Activated naive CD4-positive, alpha-beta T cell treated with anti-CD3 and anti-CD28 coated beads, Interleukin-2, amount 10 ng/mL, durations not matched to agents 7 days and 5 days (primary cell): ENCODE results near the gene SLC24A3.
"Not testable (repeated sequence)": the region's sequence is repeated elsewhere in the genome, so short reads cannot be mapped to it uniquely, and the experiment has no call there.

Source experiments
- CTCF ChIA-PET: fragments of 350-600 bp; sonication (Branson Sonifier 250); formaldehyde crosslinking; loops from one replicate; lab custom pipeline; 2021; ENCODE audit warnings: antibody characterized with exemption; lab: Charles Lee
- DNase-seq: peaks from one replicate; pipeline ENCODE4 v3.0.0-alpha.2; 2020
- H3K27ac Mint-ChIP-seq: one replicate; pipeline ENCODE4 v1.8.0; 2021; ENCODE audit warnings: mild to moderate bottlenecking, moderate library complexity, mixed read lengths
- H3K27me3 Mint-ChIP-seq: one replicate; pipeline ENCODE4 v1.8.0; 2021; ENCODE audit warnings: mild to moderate bottlenecking, mixed read lengths
- H3K36me3 Mint-ChIP-seq: one replicate; pipeline ENCODE4 v1.8.0; 2021; ENCODE audit warnings: mixed read lengths
- H3K4me1 Mint-ChIP-seq: one replicate; pipeline ENCODE4 v1.8.0; 2021; ENCODE audit warnings: mixed read lengths
- H3K4me3 Mint-ChIP-seq: one replicate; pipeline ENCODE4 v1.8.0; 2021; ENCODE audit warnings: mild to moderate bottlenecking, moderate library complexity, mixed read lengths
- H3K9me3 Mint-ChIP-seq: one replicate; pipeline ENCODE4 v1.8.0; 2021; ENCODE audit warnings: mixed read lengths

SLC24A3 gene

DNA sequence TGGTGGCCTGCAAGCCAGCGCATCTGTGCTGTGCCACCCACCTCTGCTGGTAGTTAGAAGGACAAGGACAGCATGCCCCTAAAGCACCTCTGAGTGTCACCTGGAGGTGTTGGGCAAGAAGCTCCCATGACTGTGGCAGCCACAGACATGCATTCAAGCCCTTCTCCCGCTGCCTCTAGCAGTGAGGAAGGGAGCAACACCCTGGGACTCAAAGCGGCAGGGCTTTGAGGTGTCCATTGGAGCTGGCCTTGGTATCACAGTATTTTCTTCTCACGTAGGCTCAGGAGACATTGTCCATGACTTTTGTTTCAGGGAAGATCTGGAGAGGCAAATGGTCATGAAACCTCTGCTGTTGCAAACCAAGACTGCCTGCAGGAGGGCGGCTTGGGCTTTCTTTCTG lies 404.8 kb downstream of the SLC24A3 start:
- Mint-ChIP-seq H3K4me3 (no peak overlapping the region), H3K4me1 (no peaks in the 10 kb centered on the region), H3K27me3 (peaks cover 3% of the 10 kb centered on the region), H3K9me3 (no peaks in the 10 kb centered on the region), H3K27ac (no peak overlapping the region), H3K36me3 (no peaks in the 10 kb centered on the region)
- DNase-seq: no peak
- CTCF ChIA-PET: no interaction called here

DNA sequence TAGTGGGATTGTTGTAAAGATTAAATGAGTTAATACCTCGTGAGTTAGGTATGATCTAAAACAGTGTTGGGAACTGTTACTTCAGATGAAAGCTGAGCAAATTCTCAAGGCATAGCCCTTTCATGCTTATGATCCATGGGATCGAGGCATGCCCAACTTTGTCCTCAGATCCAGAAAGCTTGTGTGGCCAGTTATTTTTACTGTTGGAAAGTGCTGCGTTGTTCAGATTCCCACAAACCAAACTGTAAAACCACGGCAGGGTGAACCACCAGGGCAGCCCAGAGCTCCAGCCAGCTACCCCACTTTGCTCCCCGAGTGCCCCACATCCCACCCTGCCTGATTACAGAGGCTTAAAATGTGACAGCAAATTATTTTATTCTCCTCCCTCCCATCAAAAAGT lies 406.3 kb downstream of the SLC24A3 start:
- Mint-ChIP-seq H3K27me3 (peaks cover 3% of the 10 kb centered on the region), H3K27ac (no peak overlapping the region)
- CTCF ChIA-PET: no interaction called here

DNA sequence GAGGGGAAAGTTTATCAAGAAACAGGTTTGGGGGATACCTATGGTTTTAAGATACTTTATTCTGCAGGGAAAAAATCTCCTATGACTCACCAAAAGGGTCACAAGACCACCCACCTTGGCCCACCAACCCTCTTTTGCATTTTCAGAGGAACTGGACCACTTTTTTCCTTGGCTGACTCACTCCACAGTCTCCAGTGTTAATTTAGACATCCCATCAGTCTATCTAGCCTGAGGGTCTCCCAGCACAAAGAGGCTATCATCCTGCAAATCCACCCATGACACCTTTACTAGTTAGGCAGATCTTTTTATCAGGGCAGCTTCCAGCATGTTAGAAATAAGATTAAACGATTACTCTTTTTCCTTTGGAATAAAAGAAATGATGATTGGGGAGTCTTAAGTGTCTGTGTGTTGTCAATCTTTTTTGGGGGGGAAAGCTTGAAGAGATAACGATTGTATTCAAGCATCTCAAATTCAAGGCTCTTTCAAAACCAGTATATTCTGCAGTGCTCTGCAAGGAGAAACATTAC lies 407.5 kb downstream of the SLC24A3 start:
- no peaks in the 10 kb centered on the region for H3K9me3 Mint-ChIP-seq
- H3K36me3 Mint-ChIP-seq: no peaks in the 10 kb centered on the region
- no peak overlapping the region for H3K4me3 Mint-ChIP-seq
- H3K4me1 Mint-ChIP-seq: no peaks in the 10 kb centered on the region
- peaks cover 3% of the 10 kb centered on the region for H3K27me3 Mint-ChIP-seq
- DNase-seq: no peak
- H3K27ac Mint-ChIP-seq: no peak overlapping the region
- CTCF ChIA-PET: no interaction called here

More for the DNA sequence above, 406.3 kb downstream of the SLC24A3 start:
- no peaks in the 10 kb centered on the region for H3K9me3 Mint-ChIP-seq
- H3K36me3 Mint-ChIP-seq: no peaks in the 10 kb centered on the region
- H3K4me1 Mint-ChIP-seq: no peaks in the 10 kb centered on the region
- no peak for DNase-seq
- H3K4me3 Mint-ChIP-seq: no peak overlapping the region

DNA sequence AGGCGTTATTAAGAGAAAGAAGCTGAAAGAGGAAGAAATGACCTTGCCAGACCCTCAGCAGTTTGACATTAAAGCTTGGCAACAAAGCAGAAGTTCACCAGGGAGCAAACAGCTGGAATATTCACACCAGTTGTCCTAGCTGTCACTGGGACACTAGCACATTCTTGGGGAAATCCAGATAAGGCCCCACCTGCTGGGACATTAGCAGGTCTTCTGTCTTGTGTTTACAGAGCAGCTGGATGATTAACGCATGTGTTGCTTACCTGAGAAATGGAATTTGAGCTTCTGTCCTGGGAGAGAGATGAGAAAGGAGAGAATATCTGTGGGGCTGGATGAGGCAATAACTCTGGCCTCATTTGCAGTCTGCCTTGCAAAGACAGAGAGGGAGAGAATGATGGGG lies 408.0 kb downstream of the SLC24A3 start:
- Mint-ChIP-seq H3K9me3 (no peaks in the 10 kb centered on the region), H3K4me1 (no peaks in the 10 kb centered on the region), H3K27ac (no peak overlapping the region), H3K36me3 (no peaks in the 10 kb centered on the region), H3K27me3 (peaks cover 3% of the 10 kb centered on the region), H3K4me3 (no peak overlapping the region)
- CTCF ChIA-PET: no interaction called here
- no peak for DNase-seq

DNA sequence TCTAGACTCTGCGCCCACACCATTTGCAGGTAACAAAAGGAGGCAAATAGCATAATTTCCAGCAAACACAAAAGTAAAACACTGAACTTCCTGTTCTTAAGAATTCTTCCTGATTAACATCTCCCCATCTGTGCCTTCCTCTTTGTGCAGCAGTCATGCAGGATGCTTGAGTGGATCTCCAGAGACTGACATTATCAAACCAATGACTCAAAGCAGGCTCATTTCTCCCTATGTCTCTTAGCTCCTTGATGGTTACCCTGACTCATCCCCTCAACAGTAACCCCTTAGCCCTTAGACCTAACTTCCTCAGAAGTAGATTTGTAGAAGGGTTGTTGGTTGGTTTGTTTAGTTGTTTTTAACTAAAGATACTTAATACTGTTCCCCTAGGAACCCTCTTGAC lies 408.6 kb downstream of the SLC24A3 start:
- H3K4me3 Mint-ChIP-seq: no peak overlapping the region
- peaks cover 3% of the 10 kb centered on the region for H3K27me3 Mint-ChIP-seq
- no peaks in the 10 kb centered on the region for H3K9me3 Mint-ChIP-seq
- H3K36me3 Mint-ChIP-seq: no peaks in the 10 kb centered on the region
- CTCF ChIA-PET: no interaction called here
- H3K4me1 Mint-ChIP-seq: no peaks in the 10 kb centered on the region
- DNase-seq: no peak
- no peak overlapping the region for H3K27ac Mint-ChIP-seq

DNA sequence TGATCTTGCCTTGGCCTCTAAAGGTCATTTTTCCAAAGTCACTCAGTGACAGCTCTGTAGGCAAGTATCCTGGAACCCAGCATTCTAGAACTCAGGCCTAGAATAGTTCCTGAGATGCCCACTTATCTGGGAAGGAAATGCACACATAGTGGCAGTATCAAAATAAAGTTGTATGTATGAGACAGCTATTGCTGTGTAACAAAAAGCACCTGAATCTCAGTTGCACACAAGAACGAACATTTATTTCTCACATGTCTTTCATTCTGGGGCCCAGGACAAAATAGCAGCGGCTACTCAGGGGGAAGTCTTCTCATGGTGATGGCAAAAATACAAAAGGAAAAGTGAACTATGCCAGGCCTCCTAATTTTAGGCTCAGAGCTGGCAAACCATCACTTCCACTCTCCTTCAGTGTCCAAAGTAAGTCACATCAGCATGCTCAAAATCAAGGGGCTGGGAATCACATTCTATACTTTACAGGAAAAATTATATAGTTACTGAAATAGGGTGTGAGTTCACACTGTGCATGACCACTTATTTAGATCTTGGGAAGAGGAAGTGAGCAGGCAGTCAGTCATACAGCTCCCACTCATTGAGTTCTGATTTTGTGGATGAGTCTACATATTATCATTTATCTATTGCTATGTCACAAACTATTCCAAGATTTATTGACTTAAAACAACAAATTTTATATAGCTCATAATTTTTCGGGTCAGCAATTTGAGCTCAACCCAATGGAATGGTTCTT lies 412.0 kb downstream of the SLC24A3 start:
- Mint-ChIP-seq H3K9me3 (no peaks in the 10 kb centered on the region), H3K27ac (no peak overlapping the region), H3K4me1 (no peaks in the 10 kb centered on the region), H3K4me3 (no peak overlapping the region), H3K36me3 (no peaks in the 10 kb centered on the region), H3K27me3 (peaks cover 3% of the 10 kb centered on the region)
- no peak for DNase-seq
- CTCF ChIA-PET: interaction anchor here (0.6 kb wide), 1 partner anchor 614 kb away, joined by 3 read pairs; no protein-coding TSS in a partner anchor

DNA sequence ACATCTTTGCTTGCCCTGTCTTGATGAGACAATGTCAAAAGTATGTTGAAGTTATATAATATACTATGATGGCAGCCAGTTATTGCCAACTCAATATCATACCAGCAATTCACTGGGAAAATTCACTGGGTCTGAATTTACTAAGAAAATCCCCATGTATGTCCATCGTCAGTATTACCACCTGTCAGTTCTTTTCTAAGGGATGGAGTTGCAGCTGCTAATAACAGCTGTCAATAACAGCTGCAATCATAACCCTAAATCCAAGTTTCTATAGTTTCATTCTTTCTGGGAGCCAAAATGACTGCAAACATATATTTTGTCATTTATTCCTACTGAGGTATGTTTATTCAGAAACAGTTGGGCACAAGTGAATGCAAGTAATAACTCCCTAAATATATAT lies 413.0 kb downstream of the SLC24A3 start:
- H3K36me3 Mint-ChIP-seq: no peaks in the 10 kb centered on the region
- no peak overlapping the region for H3K4me3 Mint-ChIP-seq
- no peak overlapping the region for H3K27ac Mint-ChIP-seq
- DNase-seq: no peak
- no peaks in the 10 kb centered on the region for H3K4me1 Mint-ChIP-seq
- H3K9me3 Mint-ChIP-seq: no peaks in the 10 kb centered on the region
- CTCF ChIA-PET: no interaction called here
- no peaks in the 10 kb centered on the region for H3K27me3 Mint-ChIP-seq

DNA sequence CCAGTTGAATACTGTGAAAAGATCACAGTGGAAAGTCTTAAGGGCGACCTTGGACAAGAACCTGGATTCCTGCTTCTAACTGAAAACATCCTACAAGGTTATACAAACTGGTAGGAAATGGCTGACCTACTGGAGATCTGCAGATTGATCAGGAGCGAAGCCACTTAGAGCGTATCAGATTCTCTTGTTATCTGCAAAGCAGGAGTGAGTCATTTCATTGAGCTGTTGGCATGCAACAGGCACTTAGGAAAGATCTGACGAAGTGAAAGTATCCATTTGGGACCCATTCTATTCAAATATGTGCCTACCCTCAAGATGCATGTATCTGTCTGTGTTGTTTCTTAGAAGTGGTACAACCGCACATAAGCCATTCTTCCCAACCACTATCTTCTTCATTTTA lies 414.5 kb downstream of the SLC24A3 start:
- CTCF ChIA-PET: no interaction called here
- Mint-ChIP-seq H3K9me3 (no peaks in the 10 kb centered on the region), H3K27ac (no peak overlapping the region), H3K4me1 (no peaks in the 10 kb centered on the region), H3K36me3 (no peaks in the 10 kb centered on the region), H3K4me3 (no peak overlapping the region), H3K27me3 (no peaks in the 10 kb centered on the region)
- DNase-seq: no peak

DNA sequence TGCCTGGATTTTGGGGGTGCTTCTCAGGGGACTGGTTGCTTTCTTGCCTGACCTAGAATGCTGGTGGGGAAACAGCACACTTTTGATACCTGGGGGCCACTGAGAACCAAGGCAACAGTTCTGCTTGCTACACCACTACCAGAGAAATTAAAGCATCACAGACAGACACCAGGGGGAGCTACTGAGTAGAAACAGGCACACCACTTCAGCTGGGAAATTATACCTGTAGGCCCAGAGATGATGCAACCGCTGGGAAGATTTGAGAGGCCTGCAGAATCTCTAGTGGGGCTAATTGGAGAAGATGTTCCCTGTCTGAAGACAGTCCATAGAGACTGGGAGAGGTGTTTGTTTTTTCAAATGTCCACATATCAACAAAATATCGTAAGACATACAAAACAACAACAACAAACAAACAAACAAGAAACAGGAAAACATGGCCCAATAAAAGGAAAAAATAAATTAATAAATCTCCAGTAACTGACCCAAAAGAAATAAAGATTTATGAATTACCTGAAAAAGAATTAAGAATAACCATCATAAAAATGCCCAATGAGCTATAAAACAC lies 416.2 kb downstream of the SLC24A3 start:
- peak; percentile 58 for DNase-seq
- H3K4me1 Mint-ChIP-seq: no peaks in the 10 kb centered on the region
- no peaks in the 10 kb centered on the region for H3K27me3 Mint-ChIP-seq
- H3K36me3 Mint-ChIP-seq: no peaks in the 10 kb centered on the region
- H3K27ac Mint-ChIP-seq: no peak overlapping the region
- CTCF ChIA-PET: interaction anchor here (0.8 to 2.9 kb wide), 7 partner anchors 9 to 448 kb away, joined by 3 to 19 read pairs (median 4); no protein-coding TSS in a partner anchor
- H3K9me3 Mint-ChIP-seq: no peaks in the 10 kb centered on the region
- no peak overlapping the region for H3K4me3 Mint-ChIP-seq

DNA sequence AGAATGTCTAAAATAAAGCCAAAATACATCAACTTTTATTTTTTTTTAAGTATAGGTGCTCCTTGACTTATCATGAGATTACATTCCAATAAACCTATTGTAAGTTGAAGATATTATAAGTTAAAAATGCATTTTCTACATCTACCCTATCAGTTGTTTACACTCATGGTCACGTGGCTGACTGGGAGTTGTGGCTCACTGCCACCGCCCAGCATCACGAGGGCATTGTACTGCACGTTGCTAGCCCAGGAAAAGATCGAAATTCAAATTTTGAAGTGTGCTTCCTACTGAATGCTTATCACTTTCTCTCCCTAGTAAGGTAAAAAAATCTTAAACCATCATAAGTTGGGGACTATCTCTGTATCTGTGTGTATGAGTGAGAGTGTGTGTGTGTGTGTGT lies 419.0 kb downstream of the SLC24A3 start:
- Mint-ChIP-seq H3K4me3 (no peak overlapping the region), H3K36me3 (no peaks in the 10 kb centered on the region), H3K27ac (no peak overlapping the region), H3K27me3 (no peaks in the 10 kb centered on the region), H3K4me1 (no peaks in the 10 kb centered on the region), H3K9me3 (no peaks in the 10 kb centered on the region)
- DNase-seq: no peak
- CTCF ChIA-PET: no interaction called here

DNA sequence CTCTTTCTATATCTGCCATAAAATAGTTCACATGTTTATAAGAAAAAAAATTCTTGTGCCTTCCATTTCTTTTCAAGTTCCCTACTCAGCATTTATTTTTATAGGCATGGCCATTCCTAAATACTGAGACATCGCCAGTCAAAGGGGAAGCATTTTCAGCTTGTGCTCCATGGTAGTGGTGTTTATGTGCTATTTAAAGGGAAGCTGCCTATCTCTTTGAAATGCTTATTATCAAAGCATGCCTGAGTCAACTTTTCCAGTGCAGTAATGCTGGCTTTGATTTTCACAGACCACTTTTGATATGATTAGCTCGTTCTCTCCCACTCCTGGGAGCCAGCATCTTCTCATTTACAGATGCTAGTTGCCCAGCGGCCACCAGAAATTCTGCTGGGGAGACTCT lies 421.5 kb downstream of the SLC24A3 start:
- no peak overlapping the region for H3K27ac Mint-ChIP-seq
- no peak overlapping the region for H3K4me3 Mint-ChIP-seq
- no peaks in the 10 kb centered on the region for H3K36me3 Mint-ChIP-seq
- CTCF ChIA-PET: no interaction called here
- DNase-seq: no peak
- H3K27me3 Mint-ChIP-seq: no peaks in the 10 kb centered on the region
- H3K4me1 Mint-ChIP-seq: no peaks in the 10 kb centered on the region
- H3K9me3 Mint-ChIP-seq: no peaks in the 10 kb centered on the region

DNA sequence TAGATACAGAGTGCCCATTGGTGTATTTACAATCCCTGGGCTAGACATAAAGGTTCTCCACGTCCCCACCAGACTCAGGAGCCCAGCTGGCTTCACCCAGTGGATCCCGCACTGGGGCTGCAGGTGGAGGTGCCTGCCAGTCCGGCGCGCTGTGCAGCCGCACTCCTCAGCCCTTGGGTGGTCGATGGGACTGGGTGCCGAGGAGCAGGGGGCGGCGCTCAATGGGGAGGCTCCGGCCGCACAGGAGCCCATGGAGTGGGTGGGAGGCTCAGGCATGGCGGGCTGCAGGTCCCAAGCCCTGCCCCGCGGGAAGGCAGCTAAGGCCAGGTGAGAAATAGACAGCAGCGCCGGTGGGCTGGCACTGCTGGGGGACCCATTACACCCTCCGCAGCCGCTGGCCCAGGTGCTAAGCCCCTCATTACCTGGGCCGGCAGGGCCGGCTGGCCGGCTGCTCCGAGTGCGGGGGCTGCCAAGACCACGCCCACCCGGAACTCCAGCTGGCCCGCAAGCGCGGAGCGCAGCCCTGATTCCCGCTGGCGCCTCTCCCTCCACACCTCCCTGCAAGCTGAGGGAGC lies 427.1 kb downstream of the SLC24A3 start:
- DNase-seq, H3K36me3 Mint-ChIP-seq, H3K9me3 Mint-ChIP-seq, H3K27me3 Mint-ChIP-seq, H3K4me3 Mint-ChIP-seq, H3K27ac Mint-ChIP-seq, CTCF ChIA-PET, H3K4me1 Mint-ChIP-seq: not testable (repeated sequence)

DNA sequence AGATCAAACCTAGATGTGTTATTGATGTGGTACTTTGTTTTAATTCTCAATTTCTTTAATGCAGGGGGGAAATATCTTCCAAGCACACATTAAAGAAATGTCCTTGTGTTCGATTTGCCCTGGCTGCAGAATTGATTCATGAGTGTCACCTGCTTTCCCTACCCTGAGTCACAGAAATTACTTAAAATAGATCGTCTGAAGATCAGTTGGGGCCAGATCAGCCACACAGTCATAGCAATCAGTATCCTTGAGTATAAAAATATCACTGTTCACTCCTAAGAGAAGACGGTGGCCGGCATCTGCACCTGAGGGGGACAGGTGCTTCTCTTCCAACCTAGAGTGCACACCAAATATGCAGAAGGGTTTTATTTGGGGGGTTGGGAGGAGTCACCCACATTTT lies 430.4 kb downstream of the SLC24A3 start:
- no peak overlapping the region for H3K4me3 Mint-ChIP-seq
- CTCF ChIA-PET: interaction anchor here (1.4 kb wide), 1 partner anchor 14 kb away, joined by 4 read pairs; no protein-coding TSS in a partner anchor
- no peak for DNase-seq
- no peaks in the 10 kb centered on the region for H3K4me1 Mint-ChIP-seq
- H3K36me3 Mint-ChIP-seq: no peaks in the 10 kb centered on the region
- no peak overlapping the region for H3K27ac Mint-ChIP-seq
- peaks cover 4% of the 10 kb centered on the region for H3K27me3 Mint-ChIP-seq
- H3K9me3 Mint-ChIP-seq: no peaks in the 10 kb centered on the region

DNA sequence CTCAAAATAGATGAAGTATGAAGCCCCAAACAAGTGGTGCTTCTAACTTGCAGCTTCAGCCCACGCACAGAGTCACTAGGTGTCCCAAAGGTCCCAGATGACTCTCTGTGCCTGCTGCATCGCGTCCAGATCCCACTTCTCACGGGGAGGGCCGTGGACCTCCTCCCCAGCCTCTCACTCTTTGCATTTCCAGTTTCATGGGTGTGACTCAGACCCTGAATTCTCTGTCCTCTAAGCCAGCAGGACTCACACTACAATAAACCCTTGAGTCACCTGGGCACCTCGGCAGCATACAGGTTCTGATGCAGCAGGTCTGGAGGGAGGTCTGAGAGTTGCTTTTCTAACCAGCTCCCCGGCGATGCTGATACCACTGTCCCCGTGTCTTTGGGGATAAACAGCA lies 431.6 kb downstream of the SLC24A3 start:
- CTCF ChIA-PET: interaction anchor here (1.4 kb wide), 1 partner anchor 15 kb away, joined by 4 read pairs; no protein-coding TSS in a partner anchor
- H3K36me3 Mint-ChIP-seq: no peaks in the 10 kb centered on the region

DNA sequence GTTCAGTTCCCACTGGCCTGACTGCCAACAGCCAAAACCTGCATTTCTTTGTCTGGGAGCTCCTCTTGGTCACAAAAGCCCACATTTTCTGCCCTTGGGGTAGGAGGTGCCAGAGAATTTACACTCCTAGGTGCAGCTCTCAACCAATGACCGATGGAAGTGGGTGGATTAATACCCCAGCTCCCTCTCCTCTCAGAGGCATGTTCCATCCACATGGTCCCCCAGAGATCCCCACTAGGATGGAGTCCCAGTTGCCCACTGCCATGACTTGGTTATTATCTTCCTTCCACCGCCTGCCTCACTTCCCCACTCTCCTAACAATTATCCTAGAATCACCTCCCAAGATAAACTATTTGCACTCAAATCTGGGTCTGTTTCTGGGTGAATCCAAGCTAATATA lies 434.5 kb downstream of the SLC24A3 start:
- Mint-ChIP-seq H3K4me3 (no peak overlapping the region), H3K9me3 (no peaks in the 10 kb centered on the region), H3K36me3 (no peaks in the 10 kb centered on the region), H3K4me1 (no peaks in the 10 kb centered on the region), H3K27ac (no peak overlapping the region), H3K27me3 (peaks cover 4% of the 10 kb centered on the region)
- DNase-seq: no peak
- CTCF ChIA-PET: no interaction called here

More for the DNA sequence above, 431.6 kb downstream of the SLC24A3 start:
- H3K27ac Mint-ChIP-seq: no peak overlapping the region
- no peaks in the 10 kb centered on the region for H3K4me1 Mint-ChIP-seq
- DNase-seq: no peak
- no peaks in the 10 kb centered on the region for H3K9me3 Mint-ChIP-seq
- no peak overlapping the region for H3K4me3 Mint-ChIP-seq
- peaks cover 4% of the 10 kb centered on the region for H3K27me3 Mint-ChIP-seq
